Kidney tubule cell (primary cell): ENCODE data around the gene LDLRAD3.
A peak's percentile ranks its signal among the peaks of the same experiment; 100 is the strongest.

ENCODE experiments used
- DNase-seq: peaks from one replicate; pipeline ENCODE4 v3.0.0-alpha.2; 2018; ENCODE audit warnings: low spot score

The LDLRAD3 gene

GRCh38 chr11:36104660-36104992 is 160.8 kb downstream of the LDLRAD3 start:
- DNase-seq, result no peak

- no peak for DNase-seq
These were observed 162.1 kb downstream of the LDLRAD3 start for GRCh38 chr11:36105743-36106581.

- no peak for DNase-seq
These were observed 163.7 kb downstream of the LDLRAD3 start for GRCh38 chr11:36107547-36107946.

- no peak for DNase-seq
These were observed 165.2 kb downstream of the LDLRAD3 start for GRCh38 chr11:36108881-36109589.

- no peak for DNase-seq
These were observed 165.7 kb downstream of the LDLRAD3 start for GRCh38 chr11:36109590-36109849.

- DNase-seq, result no peak
These were observed 166.2 kb downstream of the LDLRAD3 start for GRCh38 chr11:36109850-36110606.

GRCh38 chr11:36110668-36111410 is 167.0 kb downstream of the LDLRAD3 start:
- no peak for DNase-seq

- no peak for DNase-seq
These were observed 170.2 kb downstream of the LDLRAD3 start for GRCh38 chr11:36114095-36114494.

GRCh38 chr11:36115378-36115801 is 171.5 kb downstream of the LDLRAD3 start:
- DNase-seq, result no peak

GRCh38 chr11:36116161-36116560 is 172.3 kb downstream of the LDLRAD3 start:
- no peak for DNase-seq

GRCh38 chr11:36118084-36118483 is 174.2 kb downstream of the LDLRAD3 start:
- DNase-seq, result no peak

GRCh38 chr11:36119300-36119699 is 175.4 kb downstream of the LDLRAD3 start:
- DNase-seq, result no peak

GRCh38 chr11:36121054-36121453 is 177.2 kb downstream of the LDLRAD3 start:
- DNase-seq, result no peak

GRCh38 chr11:36122671-36123070 is 178.8 kb downstream of the LDLRAD3 start:
- DNase-seq, result no peak

- DNase-seq, result peak; percentile 47
These were observed 179.7 kb downstream of the LDLRAD3 start for GRCh38 chr11:36123336-36124101.

GRCh38 chr11:36126678-36127077 is 182.8 kb downstream of the LDLRAD3 start:
- DNase-seq, result no peak

GRCh38 chr11:36127550-36127949 is 183.7 kb downstream of the LDLRAD3 start:
- no peak for DNase-seq

- DNase-seq, result no peak
These were observed 186.1 kb downstream of the LDLRAD3 start for GRCh38 chr11:36129955-36130354.

- peak; percentile 6 for DNase-seq
These were observed 186.5 kb downstream of the LDLRAD3 start for GRCh38 chr11:36130401-36130800.

GRCh38 chr11:36131721-36132397 is 188.0 kb downstream of the LDLRAD3 start:
- DNase-seq, result peak; percentile 29

GRCh38 chr11:36132940-36133339 is 189.1 kb downstream of the LDLRAD3 start:
- DNase-seq, result no peak
